H1 (cell line): ENCODE results near the gene GPC3. TPM values are rescaled to one million over a fixed set of nuclear protein-coding genes. Genes with fewer than 3 reads are reported as not detected.

Source experiments
- CTCF ChIA-PET: fragments of 300-600 bp; sonication (Branson Sonifier 250); formaldehyde crosslinking; loops from one replicate; lab custom pipeline; 2021; ENCODE audit not compliant: partially characterized antibody; lab: Charles Lee
- POLR2A ChIA-PET: fragments of 300-600 bp; sonication (Branson Sonifier 250); formaldehyde crosslinking; loops from one replicate; lab custom pipeline; 2021; ENCODE audit warnings: inconsistent platforms; ENCODE audit not compliant: partially characterized antibody; lab: Charles Lee
- DNase-seq, 2 experiments: peaks; one replicate each; pipeline versions ENCODE4 v3.0.0 to v3.0.0-alpha.2; 2010 to 2022; ENCODE audit warnings: low spot score in 2 of 2, low read depth in 1 of 2, mixed read lengths in 1 of 2
- FAIRE-seq: peaks from 2 replicates; lab custom pipeline; 2011; peaks lifted over from hg19 to GRCh38; lab: Jason Lieb, UNC
- H2AFZ ChIP-seq: 2 replicates; pipeline ENCODE4 v1.8.1; 2012; ENCODE audit warnings: low read length, inconsistent platforms
- H2AK5ac ChIP-seq: 2 replicates; pipeline ENCODE4 v1.6.1; 2013; ENCODE audit warnings: low read depth, low read length
- H2BK120ac ChIP-seq: replicated peaks from 2 replicates; pipeline ENCODE3; 2013; ENCODE audit warnings: low read depth, low read length, inconsistent platforms
- H2BK12ac ChIP-seq: 2 replicates; pipeline ENCODE4 v1.6.1; 2013; ENCODE audit warnings: low read depth, low read length
- H2BK15ac ChIP-seq: 2 replicates; pipeline ENCODE4 v1.6.1; 2013; ENCODE audit warnings: low read length
- H2BK20ac ChIP-seq: 2 replicates; pipeline ENCODE4 v1.6.1; 2013; ENCODE audit warnings: low read length
- H2BK5ac ChIP-seq: 2 replicates; pipeline ENCODE4 v1.6.1; 2013; ENCODE audit warnings: low read depth, low read length
- H3K14ac ChIP-seq: 2 replicates; pipeline ENCODE4 v1.6.1; 2013; ENCODE audit warnings: inconsistent platforms; ENCODE audit not compliant: insufficient read length
- H3K18ac ChIP-seq: 2 replicates; pipeline ENCODE4 v1.6.1; 2013; ENCODE audit warnings: low read length; ENCODE audit errors: extremely low read depth
- H3K23ac ChIP-seq: 2 replicates; pipeline ENCODE4 v1.6.1; 2013; ENCODE audit warnings: inconsistent platforms; ENCODE audit not compliant: insufficient read length
- H3K23me2 ChIP-seq: 2 replicates; pipeline ENCODE4 v1.6.1; 2013; ENCODE audit warnings: low read depth, low read length
- H3K27ac ChIP-seq: 2 replicates; pipeline ENCODE4 v1.6.1; 2011; ENCODE audit warnings: low read depth, low read length, inconsistent platforms
- H3K27me3 ChIP-seq, 4 experiments: replicated peaks in 1 of 4; 1 replicate in 1 of 4; 2 replicates in 3 of 4; pipeline versions ENCODE4 v1.6.1 to v1.8.1; 2011 to 2013; ENCODE audit warnings: low read length in 3 of 4, mild to moderate bottlenecking in 3 of 4, inconsistent platforms in 2 of 4, mixed read lengths in 2 of 4, moderate library complexity in 1 of 4; ENCODE audit not compliant: control insufficient read depth in 3 of 4, insufficient read depth in 3 of 4; ENCODE audit errors: extremely low read depth in 1 of 4
- H3K36me3 ChIP-seq, 4 experiments: 2 replicates each; pipeline versions ENCODE4 v1.6.1 to v1.8.1; 2011 to 2013; ENCODE audit warnings: mild to moderate bottlenecking in 4 of 4, low read length in 3 of 4, moderate library complexity in 2 of 4, control low read depth in 1 of 4, inconsistent platforms in 1 of 4; ENCODE audit not compliant: insufficient read depth in 4 of 4, control insufficient read depth in 2 of 4
- H3K4ac ChIP-seq: replicated peaks from 2 replicates; pipeline ENCODE3; 2013; ENCODE audit warnings: low read length, low read depth, mixed read lengths, inconsistent platforms; ENCODE audit not compliant: insufficient read length
- H3K4me1 ChIP-seq, 4 experiments: replicated peaks in 1 of 4; 1 replicate in 1 of 4; 2 replicates in 3 of 4; pipeline versions ENCODE4 v1.6.1 to v1.8.1; 2011 to 2013; ENCODE audit warnings: low read length in 3 of 4, inconsistent platforms in 2 of 4, mixed read lengths in 1 of 4; ENCODE audit not compliant: insufficient read depth in 4 of 4, control insufficient read depth in 3 of 4
- H3K4me2 ChIP-seq, 2 experiments: 2 replicates each; pipeline versions ENCODE4 v1.6.1 to v1.8.1; 2011 to 2013; ENCODE audit warnings: low read depth in 2 of 2, low read length in 2 of 2, control low read depth in 1 of 2, inconsistent platforms in 1 of 2, mild to moderate bottlenecking in 1 of 2; ENCODE audit not compliant: insufficient read depth in 1 of 2
- H3K4me3 ChIP-seq, 4 experiments: fragments of 200-600, 300-600 bp in 1 of 4; sonication (generic), shearing (Covaris generic), sonication (Bioruptor Twin) in 1 of 4; 2 replicates each; pipeline versions ENCODE4 v1.5.1 to v1.8.1; 2011 to 2016; ENCODE audit warnings: low read length in 4 of 4, low read depth in 3 of 4, control low read depth in 2 of 4, inconsistent platforms in 2 of 4, mild to moderate bottlenecking in 2 of 4, mixed read lengths in 1 of 4, moderate library complexity in 1 of 4; ENCODE audit not compliant: insufficient read depth in 2 of 4; ENCODE audit errors: extremely low read depth in 1 of 4
- H3K56ac ChIP-seq: replicated peaks from 2 replicates; pipeline ENCODE3; 2013; ENCODE audit warnings: low read depth, mild to moderate bottlenecking, mixed read lengths, low read length, inconsistent platforms; ENCODE audit not compliant: insufficient read length
- H3K79me1 ChIP-seq: 2 replicates; pipeline ENCODE4 v1.6.1; 2013; ENCODE audit warnings: low read depth, low read length, control low read depth
- H3K79me2 ChIP-seq, 2 experiments: 2 replicates each; pipeline versions ENCODE4 v1.6.1 to v1.8.1; 2012 to 2013; ENCODE audit warnings: low read length in 2 of 2, mild to moderate bottlenecking in 2 of 2, inconsistent platforms in 1 of 2; ENCODE audit not compliant: insufficient read depth in 2 of 2, control insufficient read depth in 1 of 2
- H3K9ac ChIP-seq, 4 experiments: replicated peaks in 1 of 4; 1 replicate in 1 of 4; 2 replicates in 3 of 4; pipeline versions ENCODE4 v1.6.1 to v1.8.1; 2011 to 2013; ENCODE audit warnings: low read depth in 3 of 4, low read length in 3 of 4, control low read depth in 2 of 4, mild to moderate bottlenecking in 2 of 4, moderate library complexity in 2 of 4, inconsistent platforms in 1 of 4; ENCODE audit errors: extremely low read depth in 1 of 4
- H3K9me3 ChIP-seq, 2 experiments: 2 replicates each; pipeline versions ENCODE4 v1.6.1 to v1.8.1; 2012 to 2013; ENCODE audit warnings: mild to moderate bottlenecking in 2 of 2, moderate library complexity in 2 of 2, control low read depth in 1 of 2, inconsistent platforms in 1 of 2, low read depth in 1 of 2, low read length in 1 of 2, mixed read lengths in 1 of 2; ENCODE audit not compliant: insufficient read depth in 2 of 2
- H4K20me1 ChIP-seq, 2 experiments: replicated peaks in 1 of 2; 2 replicates each; pipeline versions ENCODE3 to v1.8.1; 2011 to 2013; ENCODE audit warnings: inconsistent platforms in 2 of 2, low read length in 2 of 2, mild to moderate bottlenecking in 1 of 2; ENCODE audit not compliant: insufficient read depth in 2 of 2, control insufficient read depth in 1 of 2
- H4K5ac ChIP-seq: 2 replicates; pipeline ENCODE4 v1.6.1; 2013; ENCODE audit warnings: low read length, low read depth, mixed read lengths, inconsistent platforms; ENCODE audit not compliant: insufficient read length
- H4K8ac ChIP-seq: 2 replicates; pipeline ENCODE4 v1.8.0; 2013; ENCODE audit warnings: mild to moderate bottlenecking, moderate library complexity, low read length, inconsistent platforms; ENCODE audit not compliant: insufficient read depth; ENCODE audit errors: extremely low read depth
- H4K91ac ChIP-seq: replicated peaks from 2 replicates; pipeline ENCODE3; 2013; ENCODE audit warnings: low read length, mixed read lengths, inconsistent platforms; ENCODE audit not compliant: insufficient read length
- ASH2L ChIP-seq: fragments of 200-600, 300-600 bp; sonication (generic); IDR thresholded peaks from one replicate; pipeline ENCODE4 v1.7.1; 2017; ENCODE audit warnings: low read length
- CHD1 ChIP-seq: IDR thresholded peaks from 2 replicates; pipeline ENCODE4 v1.6.1; 2012; ENCODE audit warnings: low read depth, low read length, improper control_type of control experiment
- FOSL1 ChIP-seq: IDR thresholded peaks from 2 replicates; pipeline ENCODE4 v1.6.1; 2011; ENCODE audit warnings: mild to moderate bottlenecking, low read depth, low read length, moderate library complexity; ENCODE audit not compliant: insufficient read depth
- NANOG ChIP-seq: IDR thresholded peaks from 2 replicates; pipeline ENCODE4 v1.6.1; 2011; ENCODE audit warnings: low read length, low read depth, mild to moderate bottlenecking, inconsistent platforms; ENCODE audit not compliant: insufficient read depth, poor library complexity, severe bottlenecking
- POU5F1 ChIP-seq: IDR thresholded peaks from 2 replicates; pipeline ENCODE4 v1.6.1; 2011; ENCODE audit warnings: low read depth, mild to moderate bottlenecking, low read length, moderate library complexity
- SAP30 ChIP-seq: fragments of 300-600 bp; sonication (generic); IDR thresholded peaks from 2 replicates; pipeline ENCODE4 v1.7.1; 2012; ENCODE audit warnings: low read length, moderate library complexity, mild to moderate bottlenecking, inconsistent platforms; ENCODE audit not compliant: insufficient read depth, insufficient replicate concordance
- SUZ12 ChIP-seq: fragments of 200-600 bp; sonication (generic); IDR thresholded peaks from 2 replicates; pipeline ENCODE4 v1.6.1; 2012; ENCODE audit warnings: mild to moderate bottlenecking, inconsistent platforms, low read length, moderate library complexity, mixed read lengths
- TBP ChIP-seq: IDR thresholded peaks from 2 replicates; pipeline ENCODE4 v1.6.1; 2011; ENCODE audit warnings: low read depth, low read length, improper control_type of control experiment
- WGBS, 2 experiments: shearing (Covaris generic) in 1 of 2; methylation state at CpG; one replicate each; pipeline versions ENCODE4 v1.1.6 to v1.1.7; 2013 to 2015; ENCODE audit warnings: low lambda C conversion rate in 2 of 2, mixed read lengths in 2 of 2, inconsistent platforms in 1 of 2, low coverage in 1 of 2, missing lambda C conversion rate in 1 of 2; ENCODE audit not compliant: insufficient replicate concordance in 2 of 2, insufficient coverage in 1 of 2, insufficient read length in 1 of 2; ENCODE audit errors: extremely low coverage in 1 of 2, missing lambda C conversion rate in 1 of 2; 5-methylcytosine and 5-hydroxymethylcytosine counted together
- polyA plus RNA-seq, 7 experiments: library from polyadenylated mRNA; depleted of rRNA in 3 of 7; stranded (reverse) in 5 of 7; unstranded in 2 of 7; fragments of >200 nt in 5 of 7; fragments of 200-250 nt in 2 of 7; gene quantifications; 1 replicate in 5 of 7; 2 replicates in 1 of 7; 4 replicates in 1 of 7; pipeline versions ENCODE4 v1.2.1 to v1.2.3, GENCODE V29; 2011 to 2013; ENCODE audit warnings: missing spikeins in 2 of 7, mixed read lengths in 2 of 7
- total RNA-seq: library from RNA; stranded (reverse); fragmentation: NEBNext Ultra II Directional; extraction: Animal tissue kit (Norgen Biotek cat#: 25700); gene quantifications from 2 replicates; pipeline ENCODE4 v1.2.1, GENCODE V29; 2021
- TF ChIP-seq, protein P1 (sequence below): IDR thresholded peaks from 2 replicates; pipeline ENCODE4 v1.6.1; 2011; ENCODE audit warnings: low read length, improper control_type of control experiment

The GPC3 gene
- total and polyA plus RNA-seq, 2 of the 8 experiments (the other 6 are each of a cell fraction or from before 2014, with no cell fraction given) = 64.8 to 71.9 TPM

DNA sequence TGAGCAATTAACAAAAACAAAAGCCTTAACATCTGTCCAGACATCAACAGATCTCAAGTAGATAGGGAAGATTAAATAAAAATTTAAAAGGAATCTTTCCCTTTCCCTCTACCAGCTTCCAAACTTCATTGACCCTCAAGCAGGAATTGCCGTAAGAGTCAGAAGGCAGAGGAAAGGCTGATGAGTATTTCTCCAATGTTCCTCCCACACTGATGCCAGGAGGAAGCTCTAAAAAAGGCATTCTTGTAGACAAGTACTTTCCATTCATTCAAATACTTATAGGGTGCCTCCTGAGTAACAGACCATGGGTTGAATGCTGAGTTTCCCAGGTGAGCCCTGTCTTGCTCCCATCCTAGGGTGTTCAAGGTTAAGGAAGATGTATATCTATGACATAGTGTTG is 418.5 kb downstream of the GPC3 start:
- Histone ChIP-seq H4K20me1 (no peaks in the 10 kb centered on the region), H3K23ac (no peak overlapping the region), H3K9me3 (no peaks in the 10 kb centered on the region), H3K4ac (no peak overlapping the region), H3K4me1 (no peaks in the 10 kb centered on the region), H2BK5ac (no peak overlapping the region), H2BK12ac (no peak overlapping the region), H3K27me3 (no peaks in the 10 kb centered on the region), H3K36me3 (no peaks in the 10 kb centered on the region), H3K14ac (no peak overlapping the region), H3K79me1 (no peaks in the 10 kb centered on the region), H4K91ac (no peak overlapping the region), H3K23me2 (no peaks in the 10 kb centered on the region), H2BK15ac (no peak overlapping the region), H3K56ac (no peak overlapping the region), H3K18ac (no peak overlapping the region), H2AFZ (no peak overlapping the region), H4K8ac (no peak overlapping the region), H3K79me2 (no peaks in the 10 kb centered on the region), H4K5ac (no peak overlapping the region), H3K4me2 (no peak overlapping the region), H2BK20ac (no peak overlapping the region), H2AK5ac (no peak overlapping the region), H3K9ac (no peak overlapping the region), H3K27ac (no peak overlapping the region), H3K4me3 (no peak overlapping the region), H2BK120ac (no peak overlapping the region)
- ChIA-PET POLR2A (no interaction called here), CTCF (no interaction called here)
- no peak for DNase-seq
- FAIRE-seq = no peak
- no CpG with 5 or more reads among the region's 1 CpG for WGBS, 2 experiments
- TF ChIP-seq SAP30 = no peak
- TF ChIP-seq ASH2L = no peak
- no peak for TF ChIP-seq CHD1
- TF ChIP-seq NANOG = no peak
- TF ChIP-seq FOSL1 = no peak
- TF ChIP-seq, protein P1, sequence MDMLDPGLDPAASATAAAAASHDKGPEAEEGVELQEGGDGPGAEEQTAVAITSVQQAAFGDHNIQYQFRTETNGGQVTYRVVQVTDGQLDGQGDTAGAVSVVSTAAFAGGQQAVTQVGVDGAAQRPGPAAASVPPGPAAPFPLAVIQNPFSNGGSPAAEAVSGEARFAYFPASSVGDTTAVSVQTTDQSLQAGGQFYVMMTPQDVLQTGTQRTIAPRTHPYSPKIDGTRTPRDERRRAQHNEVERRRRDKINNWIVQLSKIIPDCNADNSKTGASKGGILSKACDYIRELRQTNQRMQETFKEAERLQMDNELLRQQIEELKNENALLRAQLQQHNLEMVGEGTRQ = no peak
- TF ChIP-seq POU5F1 = no peak
- TF ChIP-seq TBP = no peak
- no peak for TF ChIP-seq SUZ12
